ENCODE measurements around the gene MRPS6. TPM values are rescaled to one million over a fixed set of nuclear protein-coding genes. Genes with fewer than 3 reads are reported as not detected.

The MRPS6 gene
- total and polyA plus RNA-seq, 10 donors, result 18.7 to 74.9 (median 37.7) TPM

GRCh38 chr21:34189506-34189905, 116.1 kb downstream of the MRPS6 start:
- H3K4me3 ChIP-seq, result no peak overlapping the region
- peak overlapping the region in 1 of 8 donors; percentile 20 for H3K27ac ChIP-seq
- no peaks in the 10 kb centered on the region for H3K4me1 ChIP-seq
- H3K9me3 ChIP-seq, result peaks cover 0 to 26% (median 2%) of the 10 kb centered on the region in 8 donors
- no peaks in the 10 kb centered on the region for H3K27me3 ChIP-seq (replicated peaks in 1 of 7)
- no peak for DNase-seq
- WGBS, 5 donors, result 52 to 75% (median 66%) methylated on average over 3 of the region's 3 CpGs
- H3K36me3 ChIP-seq, result no peaks in the 10 kb centered on the region
- intact Hi-C loops (cut with DNase I; ENCODE audit: low total_unique reads), result no loop called here
- no peak for TF ChIP-seq CTCF (IDR thresholded peaks at IDR 0.05 in 8 of 11, conservative IDR thresholded peaks at IDR 0.05 in 3 of 11)
- TF ChIP-seq POLR2AphosphoS5 (IDR thresholded peaks at IDR 0.05), result no peak
- no peak for TF ChIP-seq POLR2A (IDR thresholded peaks at IDR 0.05)

- 72 to 84% (median 82%) methylated on average over 7 of the region's 7 CpGs for WGBS, 5 donors
- no peaks in the 10 kb centered on the region for H3K36me3 ChIP-seq
- intact Hi-C loops (cut with DNase I; ENCODE audit: low total_unique reads), result no loop called here
- peaks cover 0 to 26% (median 2%) of the 10 kb centered on the region in 8 donors for H3K9me3 ChIP-seq
- no peak overlapping the region for H3K4me3 ChIP-seq
- H3K27me3 ChIP-seq (replicated peaks in 1 of 7), result no peaks in the 10 kb centered on the region
- no peak for TF ChIP-seq POLR2AphosphoS5 (IDR thresholded peaks at IDR 0.05)
- no peak for TF ChIP-seq POLR2A (IDR thresholded peaks at IDR 0.05)
- TF ChIP-seq CTCF (IDR thresholded peaks at IDR 0.05 in 8 of 11, conservative IDR thresholded peaks at IDR 0.05 in 3 of 11), result no peak
- no peak overlapping the region for H3K27ac ChIP-seq
- DNase-seq, result no peak
- H3K4me1 ChIP-seq, result no peaks in the 10 kb centered on the region
Observed at GRCh38 chr21:34190576-34191321, 117.4 kb downstream of the MRPS6 start.

GRCh38 chr21:34191876-34192275, 118.5 kb downstream of the MRPS6 start:
- no peak overlapping the region for H3K27ac ChIP-seq
- H3K27me3 ChIP-seq (replicated peaks in 1 of 7), result no peaks in the 10 kb centered on the region
- 50 to 100% (median 92%) methylated on average over 1 of the region's 1 CpG for WGBS, 5 donors
- no peaks in the 10 kb centered on the region for H3K4me1 ChIP-seq
- H3K9me3 ChIP-seq, result peaks cover 0 to 26% (median 2%) of the 10 kb centered on the region in 8 donors
- H3K36me3 ChIP-seq, result no peaks in the 10 kb centered on the region
- H3K4me3 ChIP-seq, result no peak overlapping the region
- TF ChIP-seq POLR2A (IDR thresholded peaks at IDR 0.05), result no peak
- TF ChIP-seq CTCF (IDR thresholded peaks at IDR 0.05 in 8 of 11, conservative IDR thresholded peaks at IDR 0.05 in 3 of 11), result no peak
- TF ChIP-seq POLR2AphosphoS5 (IDR thresholded peaks at IDR 0.05), result no peak
- DNase-seq, result no peak
- intact Hi-C loops (cut with DNase I; ENCODE audit: low total_unique reads), result no loop called here

Other genes starting within 250 kb of the MRPS6 start
- 100 to 1,000 TPM in 6 of 7 donors, 10 to 100 TPM in 1; 97.6 to 154 (median 125) TPM for gene ATP5PO, start 157.8 kb upstream of the MRPS6 start, total RNA-seq
- gene ATP5PO, start 157.8 kb upstream of the MRPS6 start, polyA plus RNA-seq, result 100 to 1,000 TPM; 245 to 286 (median 255) TPM
- 10 to 100 TPM in 6 of 7 donors, 1 to 10 TPM in 1; 8.8 to 22.3 (median 12.2) TPM for gene SLC5A3, start within 50 bp of the MRPS6 start, total RNA-seq
- 1 to 10 TPM; 1.1 to 2.7 (median 1.2) TPM for gene SLC5A3, start within 50 bp of the MRPS6 start, polyA plus RNA-seq

Data from spleen (tissue), 11 donors.